Nephron progenitor cell (in vitro differentiated cells): ENCODE measurements around the gene CENPO.

Experiments used
- DNase-seq: peaks from one replicate; pipeline ENCODE4 v3.0.0; 2021
- H3K27ac Mint-ChIP-seq: 2 replicates; pipeline ENCODE4 v1.8.0; 2021; ENCODE audit warnings: mild to moderate bottlenecking, moderate library complexity, mixed read lengths
- H3K27me3 Mint-ChIP-seq: 2 replicates; pipeline ENCODE4 v1.8.0; 2021; ENCODE audit warnings: mild to moderate bottlenecking, low read depth, mixed read lengths; ENCODE audit not compliant: poor library complexity
- H3K36me3 Mint-ChIP-seq: 2 replicates; pipeline ENCODE4 v1.8.0; 2021; ENCODE audit warnings: low read depth, mixed read lengths
- H3K4me1 Mint-ChIP-seq: 2 replicates; pipeline ENCODE4 v1.8.0; 2021; ENCODE audit warnings: mixed read lengths
- H3K4me3 Mint-ChIP-seq: 2 replicates; pipeline ENCODE4 v1.8.0; 2021; ENCODE audit warnings: mild to moderate bottlenecking, moderate library complexity, mixed read lengths
- H3K9me3 Mint-ChIP-seq: 2 replicates; pipeline ENCODE4 v1.8.0; 2021; ENCODE audit warnings: mild to moderate bottlenecking, moderate library complexity, mixed read lengths
- TF ChIP-seq, protein P1 (sequence below): fragments of 200-600 bp; sonication (generic); IDR thresholded peaks from 2 replicates; pipeline ENCODE4 v1.5.0; 2021; ENCODE audit warnings: antibody characterized with exemption

CENPO gene

DNA sequence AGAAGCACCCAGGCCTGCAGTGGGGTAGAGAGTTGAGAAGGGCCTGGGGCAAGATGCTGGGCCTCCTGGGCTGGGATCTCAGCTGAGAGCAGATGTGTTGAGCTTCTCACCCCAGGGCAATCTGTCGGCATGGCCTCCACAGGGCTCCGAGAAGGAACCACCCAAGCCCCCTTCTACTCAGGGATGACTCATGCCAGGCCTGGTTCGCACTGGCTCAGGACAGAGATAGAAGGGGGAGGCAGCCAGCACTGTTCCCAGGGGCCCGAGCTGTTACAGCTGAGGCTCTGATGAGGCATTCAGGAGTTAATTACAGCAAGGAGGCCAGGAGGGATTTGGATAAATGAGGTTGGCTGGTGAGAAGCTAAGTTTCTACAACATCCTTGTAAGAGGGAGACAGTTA, 62.5 kb downstream of the CENPO start:
- TF ChIP-seq, protein P1, sequence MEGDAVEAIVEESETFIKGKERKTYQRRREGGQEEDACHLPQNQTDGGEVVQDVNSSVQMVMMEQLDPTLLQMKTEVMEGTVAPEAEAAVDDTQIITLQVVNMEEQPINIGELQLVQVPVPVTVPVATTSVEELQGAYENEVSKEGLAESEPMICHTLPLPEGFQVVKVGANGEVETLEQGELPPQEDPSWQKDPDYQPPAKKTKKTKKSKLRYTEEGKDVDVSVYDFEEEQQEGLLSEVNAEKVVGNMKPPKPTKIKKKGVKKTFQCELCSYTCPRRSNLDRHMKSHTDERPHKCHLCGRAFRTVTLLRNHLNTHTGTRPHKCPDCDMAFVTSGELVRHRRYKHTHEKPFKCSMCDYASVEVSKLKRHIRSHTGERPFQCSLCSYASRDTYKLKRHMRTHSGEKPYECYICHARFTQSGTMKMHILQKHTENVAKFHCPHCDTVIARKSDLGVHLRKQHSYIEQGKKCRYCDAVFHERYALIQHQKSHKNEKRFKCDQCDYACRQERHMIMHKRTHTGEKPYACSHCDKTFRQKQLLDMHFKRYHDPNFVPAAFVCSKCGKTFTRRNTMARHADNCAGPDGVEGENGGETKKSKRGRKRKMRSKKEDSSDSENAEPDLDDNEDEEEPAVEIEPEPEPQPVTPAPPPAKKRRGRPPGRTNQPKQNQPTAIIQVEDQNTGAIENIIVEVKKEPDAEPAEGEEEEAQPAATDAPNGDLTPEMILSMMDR = no peak
- Mint-ChIP-seq H3K36me3 (peaks cover 27% of the 10 kb centered on the region), H3K4me1 (peaks cover 30% of the 10 kb centered on the region), H3K27me3 (no peaks in the 10 kb centered on the region), H3K4me3 (no peak overlapping the region), H3K27ac (peak overlapping the region; percentile 97), H3K9me3 (no peaks in the 10 kb centered on the region)
- DNase-seq = no peak

DNA sequence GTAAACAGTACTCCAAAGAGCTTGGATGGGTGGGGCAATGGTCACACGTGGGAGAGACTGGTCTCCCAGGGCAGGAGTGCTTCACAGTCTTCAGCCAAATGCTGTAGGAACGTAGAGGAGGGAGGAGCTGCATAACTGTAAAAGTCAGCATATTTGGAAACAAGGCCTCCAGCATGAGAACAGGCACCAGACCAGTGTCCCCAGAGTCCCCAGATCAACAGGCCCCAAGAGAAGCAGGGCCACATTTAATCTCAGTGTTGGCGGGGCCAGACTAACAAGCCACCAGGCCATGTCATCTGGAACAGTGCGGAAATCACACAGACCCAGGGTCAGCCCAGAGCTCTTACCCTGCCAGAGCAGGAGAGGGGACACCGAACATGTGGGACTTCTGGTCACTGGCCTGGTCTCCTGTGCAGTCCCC, 63.6 kb downstream of the CENPO start:
- Mint-ChIP-seq H3K36me3 (peaks cover 22% of the 10 kb centered on the region), H3K27ac (peak overlapping the region; percentile 28), H3K4me1 (peaks cover 30% of the 10 kb centered on the region), H3K4me3 (no peak overlapping the region), H3K9me3 (no peaks in the 10 kb centered on the region), H3K27me3 (no peaks in the 10 kb centered on the region)
- TF ChIP-seq, protein P1 = no peak
- DNase-seq = no peak

DNA sequence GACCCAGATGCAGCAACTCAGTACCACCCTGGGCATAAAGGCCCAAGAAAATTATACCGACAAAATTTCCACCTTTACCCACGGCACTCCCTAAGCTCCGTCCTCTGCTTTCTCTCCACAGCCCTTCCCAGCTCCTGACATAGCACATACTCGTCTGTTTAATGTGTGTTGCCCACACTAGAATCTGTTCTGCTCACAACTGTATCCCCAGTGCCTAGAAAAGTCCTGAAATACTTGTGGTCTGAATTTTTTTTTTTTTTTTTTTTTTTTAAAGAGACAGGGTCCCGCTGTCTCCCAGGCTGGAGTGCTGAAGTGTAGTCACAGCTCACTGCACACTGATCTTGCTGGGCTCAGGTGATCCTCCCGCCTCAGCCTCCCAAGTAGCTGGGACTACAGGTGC, 64.5 kb downstream of the CENPO start:
- H3K27me3 Mint-ChIP-seq = no peaks in the 10 kb centered on the region
- peaks cover 19% of the 10 kb centered on the region for H3K36me3 Mint-ChIP-seq
- no peak overlapping the region for H3K27ac Mint-ChIP-seq
- no peak overlapping the region for H3K4me3 Mint-ChIP-seq
- TF ChIP-seq, protein P1 = no peak
- peaks cover 30% of the 10 kb centered on the region for H3K4me1 Mint-ChIP-seq
- no peak for DNase-seq
- H3K9me3 Mint-ChIP-seq = no peaks in the 10 kb centered on the region

DNA sequence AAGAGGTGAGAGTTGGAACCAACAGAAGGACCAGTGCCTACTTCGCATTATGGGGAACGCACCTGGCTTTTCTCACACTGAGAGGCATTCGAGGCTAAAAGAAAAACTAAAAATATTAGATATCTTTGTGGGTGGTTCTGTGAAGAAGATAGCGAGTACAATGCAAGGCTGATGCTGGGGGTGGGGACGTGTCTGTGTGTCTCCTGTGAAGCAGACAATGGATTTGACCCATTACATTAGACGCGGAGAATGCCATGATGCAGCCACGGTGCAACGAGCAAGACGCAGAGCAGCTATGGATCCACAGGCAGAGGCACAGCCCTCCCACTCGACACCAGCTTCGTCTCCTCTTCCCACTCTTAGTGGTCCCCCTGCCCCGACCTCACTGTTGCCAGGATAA, 65.8 kb downstream of the CENPO start:
- no peak for DNase-seq
- H3K9me3 Mint-ChIP-seq = no peaks in the 10 kb centered on the region
- no peaks in the 10 kb centered on the region for H3K27me3 Mint-ChIP-seq
- TF ChIP-seq, protein P1 = no peak
- peaks cover 17% of the 10 kb centered on the region for H3K36me3 Mint-ChIP-seq
- H3K4me1 Mint-ChIP-seq = peaks cover 28% of the 10 kb centered on the region
- H3K27ac Mint-ChIP-seq = no peak overlapping the region
- H3K4me3 Mint-ChIP-seq = no peak overlapping the region

DNA sequence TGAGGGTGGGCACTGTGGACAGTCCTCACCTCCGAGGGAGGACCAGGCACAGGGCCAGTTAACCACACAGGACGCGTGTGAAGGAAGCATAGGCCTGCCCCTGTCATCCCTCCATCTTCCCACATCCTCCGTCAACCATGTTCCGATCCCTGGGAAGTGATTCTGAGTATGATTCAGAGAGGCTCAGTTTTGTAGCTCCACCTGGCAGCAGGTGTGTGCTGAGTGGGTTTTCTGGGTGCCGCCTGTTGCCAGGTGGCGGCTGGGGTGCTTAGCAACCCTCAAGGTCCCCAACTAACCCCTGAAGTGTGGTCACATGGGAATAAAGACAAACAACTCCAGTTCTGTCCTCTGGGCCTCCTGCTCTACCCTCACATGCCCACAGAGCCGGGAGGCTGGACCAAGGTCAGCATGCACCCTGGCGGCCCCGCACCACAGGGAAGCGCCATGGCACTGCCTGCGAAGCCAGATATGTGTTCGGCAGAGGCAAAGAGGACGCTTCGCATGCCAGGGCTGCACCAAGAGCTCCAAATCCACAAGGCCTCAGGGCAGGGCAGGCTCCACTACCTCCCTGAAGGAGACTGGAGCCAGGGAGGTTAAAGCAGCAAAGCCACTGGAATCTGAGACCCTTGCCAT, 66.9 kb downstream of the CENPO start:
- Mint-ChIP-seq H3K27ac (no peak overlapping the region), H3K4me1 (peaks cover 18% of the 10 kb centered on the region), H3K9me3 (no peaks in the 10 kb centered on the region), H3K27me3 (no peaks in the 10 kb centered on the region), H3K4me3 (no peak overlapping the region), H3K36me3 (peaks cover 18% of the 10 kb centered on the region)
- no peak for DNase-seq
- TF ChIP-seq, protein P1 = no peak

DNA sequence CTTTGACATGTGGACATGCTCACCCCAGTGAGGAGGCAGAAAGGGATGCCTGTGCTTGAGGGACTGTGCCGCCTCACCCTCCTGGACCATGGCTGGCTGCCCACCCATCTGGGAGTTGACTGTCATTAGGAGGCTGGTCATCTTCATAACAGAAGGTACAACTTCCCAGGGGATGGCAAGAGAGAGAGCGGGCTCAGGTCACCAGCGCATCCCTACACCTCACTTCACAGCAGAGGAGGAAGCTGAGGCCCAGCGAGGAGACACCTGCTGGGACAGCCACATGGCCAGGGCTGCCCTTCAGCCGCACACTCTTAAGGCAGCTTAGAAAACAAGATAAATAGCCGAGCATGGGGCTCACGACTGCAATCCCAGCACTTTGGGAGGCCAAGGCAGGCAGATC, 67.4 kb downstream of the CENPO start:
- Mint-ChIP-seq H3K36me3 (peaks cover 20% of the 10 kb centered on the region), H3K27me3 (no peaks in the 10 kb centered on the region), H3K4me3 (no peak overlapping the region), H3K9me3 (no peaks in the 10 kb centered on the region), H3K4me1 (peaks cover 13% of the 10 kb centered on the region), H3K27ac (no peak overlapping the region)
- TF ChIP-seq, protein P1 = no peak
- DNase-seq = no peak
